Astrocyte (in vitro differentiated cells and primary cell): ENCODE results near the gene FAM83F. TPM values are rescaled to one million over a fixed set of nuclear protein-coding genes. Genes with fewer than 3 reads are reported as not detected.
A peak's percentile ranks its signal among the peaks of the same experiment; 100 is the strongest.

Experiments
- DNase-seq: peaks from one replicate; pipeline ENCODE4 v3.0.0-alpha.2; 2010; ENCODE audit warnings: low read depth
- FAIRE-seq: peaks from 2 replicates; lab custom pipeline; 2011; peaks lifted over from hg19 to GRCh38; lab: Jason Lieb, UNC
- H2AFZ ChIP-seq: 2 replicates; pipeline ENCODE4 v1.6.0; 2012; ENCODE audit warnings: low read depth, low read length, inconsistent platforms
- H3K27ac ChIP-seq: 2 replicates; pipeline ENCODE4 v1.5.1; 2011; ENCODE audit warnings: low read depth, low read length, inconsistent platforms
- H3K27me3 ChIP-seq: 2 replicates; pipeline ENCODE4 v1.6.0; 2011; ENCODE audit warnings: low read length, inconsistent platforms; ENCODE audit not compliant: insufficient read depth
- H3K36me3 ChIP-seq: 2 replicates; pipeline ENCODE4 v1.5.1; 2011; ENCODE audit warnings: low read length, inconsistent platforms; ENCODE audit not compliant: insufficient read depth
- H3K4me1 ChIP-seq: 2 replicates; pipeline ENCODE4 v1.5.1; 2011; ENCODE audit warnings: low read length, inconsistent platforms; ENCODE audit not compliant: insufficient read depth
- H3K4me2 ChIP-seq: 2 replicates; pipeline ENCODE4 v1.6.0; 2012; ENCODE audit warnings: low read length, inconsistent platforms
- H3K4me3 ChIP-seq: 2 replicates; pipeline ENCODE4 v1.5.1; 2011; ENCODE audit warnings: low read depth, mild to moderate bottlenecking, low read length, inconsistent platforms; ENCODE audit not compliant: insufficient read depth
- H3K79me2 ChIP-seq: 2 replicates; pipeline ENCODE4 v1.6.0; 2012; ENCODE audit warnings: mild to moderate bottlenecking, low read length, inconsistent platforms; ENCODE audit not compliant: insufficient read depth
- H3K9ac ChIP-seq: 2 replicates; pipeline ENCODE4 v1.6.0; 2012; ENCODE audit warnings: mild to moderate bottlenecking, low read length, inconsistent platforms
- H3K9me3 ChIP-seq: 2 replicates; pipeline ENCODE4 v1.5.1; 2012; ENCODE audit warnings: low read depth, mild to moderate bottlenecking, low read length, inconsistent platforms; ENCODE audit not compliant: insufficient read depth
- H4K20me1 ChIP-seq: 2 replicates; pipeline ENCODE4 v1.6.0; 2012; ENCODE audit warnings: low read length, inconsistent platforms; ENCODE audit not compliant: insufficient read depth
- H3K27ac Mint-ChIP-seq: one replicate; pipeline ENCODE4 v1.8.0; 2021; ENCODE audit warnings: mild to moderate bottlenecking, mixed read lengths; ENCODE audit not compliant: unreplicated experiment
- H3K27me3 Mint-ChIP-seq: one replicate; pipeline ENCODE4 v1.8.0; 2021; ENCODE audit warnings: low read depth, mixed read lengths; ENCODE audit not compliant: unreplicated experiment
- H3K36me3 Mint-ChIP-seq: one replicate; pipeline ENCODE4 v1.8.0; 2021; ENCODE audit warnings: low read depth, mixed read lengths; ENCODE audit not compliant: unreplicated experiment
- H3K4me1 Mint-ChIP-seq: one replicate; pipeline ENCODE4 v1.8.0; 2021; ENCODE audit warnings: low read depth, mixed read lengths; ENCODE audit not compliant: unreplicated experiment
- H3K4me3 Mint-ChIP-seq: one replicate; pipeline ENCODE4 v1.8.0; 2021; ENCODE audit warnings: mild to moderate bottlenecking, moderate library complexity, mixed read lengths; ENCODE audit not compliant: unreplicated experiment
- H3K9me3 Mint-ChIP-seq: one replicate; pipeline ENCODE4 v1.8.0; 2021; ENCODE audit warnings: mild to moderate bottlenecking, mixed read lengths; ENCODE audit not compliant: unreplicated experiment
- EZH2 ChIP-seq: IDR thresholded peaks from 2 replicates; pipeline ENCODE4 v1.6.1; 2012; ENCODE audit warnings: mild to moderate bottlenecking, low read length, inconsistent platforms; ENCODE audit not compliant: insufficient read depth
- total RNA-seq: library from RNA; stranded (reverse); gene quantifications from 2 replicates; pipeline ENCODE4 v1.2.1, GENCODE V29; 2021
- TF ChIP-seq, protein P1 (sequence below): IDR thresholded peaks from 2 replicates; pipeline ENCODE4 v1.5.1; 2011; ENCODE audit warnings: low read depth, mild to moderate bottlenecking, inconsistent platforms, low read length, moderate library complexity; ENCODE audit not compliant: insufficient read depth

FAM83F gene
- total RNA-seq, 1 donor from 2014 or later, result 0.79 TPM

DNA sequence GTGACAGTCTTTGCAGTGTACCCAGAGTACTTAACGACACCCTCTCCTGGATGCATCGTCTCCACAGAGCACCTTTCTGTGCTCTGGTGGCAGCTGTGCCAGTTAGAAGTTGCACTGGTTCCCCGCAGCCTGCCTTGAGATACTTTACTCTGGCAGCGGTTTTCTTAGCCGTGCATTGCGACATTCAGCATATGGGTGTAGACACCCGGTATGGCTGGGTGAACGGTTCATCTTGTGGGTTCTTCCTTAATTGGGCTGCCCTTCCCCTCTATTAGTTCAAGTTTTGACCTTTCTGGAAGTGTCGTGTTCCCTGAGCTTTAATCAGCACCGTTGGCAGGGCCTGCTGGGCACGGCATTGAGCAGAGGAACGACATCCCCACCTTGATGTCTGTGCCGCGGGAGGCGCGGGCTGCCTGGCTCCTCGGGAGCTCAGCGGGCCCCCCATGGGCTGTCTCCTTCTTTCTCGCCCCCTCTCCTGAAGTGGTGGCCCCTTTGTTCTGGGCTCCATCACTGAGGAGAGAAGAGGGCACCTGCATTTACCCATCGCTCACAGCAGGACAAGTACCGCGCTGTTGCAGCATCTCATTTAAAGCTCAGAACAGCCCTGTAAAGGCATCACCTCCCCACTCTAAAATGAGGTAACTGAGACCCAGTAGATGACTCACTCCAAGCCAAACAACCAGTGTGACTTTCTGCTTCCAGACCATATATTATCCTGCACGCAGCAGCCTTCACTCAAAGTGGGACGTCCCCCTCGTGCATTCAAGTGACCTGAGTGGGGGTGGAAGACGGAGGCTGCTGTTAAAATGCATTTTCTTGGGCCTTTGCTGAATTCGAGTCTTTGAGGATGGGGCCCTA, 13.3 kb downstream of the FAM83F start:
- Histone ChIP-seq H3K27ac (no peak overlapping the region), H3K4me1 (peaks cover 21% of the 10 kb centered on the region), H3K4me2 (no peak overlapping the region), H2AFZ (no peak overlapping the region), H3K4me3 (no peak overlapping the region), H3K27me3 (peaks cover 22% of the 10 kb centered on the region), H4K20me1 (no peaks in the 10 kb centered on the region), H3K9ac (no peak overlapping the region), H3K79me2 (no peaks in the 10 kb centered on the region), H3K36me3 (no peaks in the 10 kb centered on the region), H3K9me3 (no peaks in the 10 kb centered on the region)
- DNase-seq, result no peak
- FAIRE-seq, result no peak
- Mint-ChIP-seq H3K4me3 (no peak overlapping the region), H3K36me3 (no peaks in the 10 kb centered on the region), H3K4me1 (peaks cover 22% of the 10 kb centered on the region), H3K27ac (peak overlapping the region; percentile 6), H3K27me3 (peaks cover 18% of the 10 kb centered on the region), H3K9me3 (peaks cover 2% of the 10 kb centered on the region)
- TF ChIP-seq, protein P1, sequence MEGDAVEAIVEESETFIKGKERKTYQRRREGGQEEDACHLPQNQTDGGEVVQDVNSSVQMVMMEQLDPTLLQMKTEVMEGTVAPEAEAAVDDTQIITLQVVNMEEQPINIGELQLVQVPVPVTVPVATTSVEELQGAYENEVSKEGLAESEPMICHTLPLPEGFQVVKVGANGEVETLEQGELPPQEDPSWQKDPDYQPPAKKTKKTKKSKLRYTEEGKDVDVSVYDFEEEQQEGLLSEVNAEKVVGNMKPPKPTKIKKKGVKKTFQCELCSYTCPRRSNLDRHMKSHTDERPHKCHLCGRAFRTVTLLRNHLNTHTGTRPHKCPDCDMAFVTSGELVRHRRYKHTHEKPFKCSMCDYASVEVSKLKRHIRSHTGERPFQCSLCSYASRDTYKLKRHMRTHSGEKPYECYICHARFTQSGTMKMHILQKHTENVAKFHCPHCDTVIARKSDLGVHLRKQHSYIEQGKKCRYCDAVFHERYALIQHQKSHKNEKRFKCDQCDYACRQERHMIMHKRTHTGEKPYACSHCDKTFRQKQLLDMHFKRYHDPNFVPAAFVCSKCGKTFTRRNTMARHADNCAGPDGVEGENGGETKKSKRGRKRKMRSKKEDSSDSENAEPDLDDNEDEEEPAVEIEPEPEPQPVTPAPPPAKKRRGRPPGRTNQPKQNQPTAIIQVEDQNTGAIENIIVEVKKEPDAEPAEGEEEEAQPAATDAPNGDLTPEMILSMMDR, result no peak
- TF ChIP-seq EZH2, result no peak

DNA sequence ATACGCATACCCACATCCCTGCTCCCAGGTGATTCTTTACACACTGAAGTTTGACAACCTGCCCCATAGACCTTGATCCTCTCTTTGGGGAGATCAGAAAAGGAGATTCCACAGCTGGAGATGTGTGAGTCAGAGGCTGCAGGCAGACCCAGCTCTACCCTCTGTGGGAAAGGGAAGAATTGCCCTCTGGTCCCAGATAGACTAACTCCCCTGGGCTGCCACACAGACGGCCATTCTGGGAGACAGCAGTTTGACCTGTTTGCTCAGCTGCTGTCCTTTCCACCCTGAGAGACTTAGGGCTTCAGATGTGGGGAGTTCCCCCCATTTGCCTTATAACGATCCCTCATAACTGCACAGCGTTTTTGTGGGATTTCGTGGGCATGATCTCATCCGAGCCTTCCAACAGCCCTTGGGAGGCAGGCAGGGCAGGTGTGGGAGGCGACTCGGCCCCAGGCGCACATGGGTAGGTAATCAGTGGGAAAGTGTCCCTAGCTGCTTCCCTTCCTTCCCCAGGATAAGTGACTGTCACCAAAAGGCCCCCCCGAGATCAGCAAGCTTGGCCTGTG, 14.1 kb downstream of the FAM83F start:
- FAIRE-seq, result no peak
- peak overlapping the region; percentile 68 for H3K27ac Mint-ChIP-seq

More for the DNA sequence above, 14.1 kb downstream of the FAM83F start:
- Histone ChIP-seq H3K4me1 (peaks cover 21% of the 10 kb centered on the region), H3K9me3 (no peaks in the 10 kb centered on the region), H4K20me1 (no peaks in the 10 kb centered on the region), H3K4me3 (no peak overlapping the region), H3K27me3 (peaks cover 18% of the 10 kb centered on the region), H2AFZ (no peak overlapping the region), H3K4me2 (peak overlapping the region; percentile 37), H3K9ac (no peak overlapping the region), H3K79me2 (no peaks in the 10 kb centered on the region), H3K27ac (no peak overlapping the region), H3K36me3 (no peaks in the 10 kb centered on the region)
- Mint-ChIP-seq H3K36me3 (no peaks in the 10 kb centered on the region), H3K4me3 (peak overlapping the region; percentile 20), H3K9me3 (peaks cover 2% of the 10 kb centered on the region), H3K4me1 (peaks cover 20% of the 10 kb centered on the region), H3K27me3 (peaks cover 18% of the 10 kb centered on the region)
- DNase-seq, result no peak
- TF ChIP-seq, protein P1, result no peak
- TF ChIP-seq EZH2, result no peak
